H1 (cell line): ENCODE measurements around the gene PCDHGA3. TPM values are rescaled to one million over a fixed set of nuclear protein-coding genes. Genes with fewer than 3 reads are reported as not detected.

Experiments used
- CTCF ChIA-PET: fragments of 300-600 bp; sonication (Branson Sonifier 250); formaldehyde crosslinking; loops from one replicate; lab custom pipeline; 2021; ENCODE audit not compliant: partially characterized antibody; lab: Charles Lee
- POLR2A ChIA-PET: fragments of 300-600 bp; sonication (Branson Sonifier 250); formaldehyde crosslinking; loops from one replicate; lab custom pipeline; 2021; ENCODE audit warnings: inconsistent platforms; ENCODE audit not compliant: partially characterized antibody; lab: Charles Lee
- DNase-seq, 2 experiments: peaks; one replicate each; pipeline versions ENCODE4 v3.0.0 to v3.0.0-alpha.2; 2010 to 2022; ENCODE audit warnings: low spot score in 2 of 2, low read depth in 1 of 2, mixed read lengths in 1 of 2
- FAIRE-seq: peaks from 2 replicates; lab custom pipeline; 2011; peaks lifted over from hg19 to GRCh38; lab: Jason Lieb, UNC
- H2AFZ ChIP-seq: 2 replicates; pipeline ENCODE4 v1.8.1; 2012; ENCODE audit warnings: low read length, inconsistent platforms
- H2AK5ac ChIP-seq: 2 replicates; pipeline ENCODE4 v1.6.1; 2013; ENCODE audit warnings: low read depth, low read length
- H2BK120ac ChIP-seq: replicated peaks from 2 replicates; pipeline ENCODE3; 2013; ENCODE audit warnings: low read depth, low read length, inconsistent platforms
- H2BK12ac ChIP-seq: 2 replicates; pipeline ENCODE4 v1.6.1; 2013; ENCODE audit warnings: low read depth, low read length
- H2BK15ac ChIP-seq: 2 replicates; pipeline ENCODE4 v1.6.1; 2013; ENCODE audit warnings: low read length
- H2BK20ac ChIP-seq: 2 replicates; pipeline ENCODE4 v1.6.1; 2013; ENCODE audit warnings: low read length
- H2BK5ac ChIP-seq: 2 replicates; pipeline ENCODE4 v1.6.1; 2013; ENCODE audit warnings: low read depth, low read length
- H3K14ac ChIP-seq: 2 replicates; pipeline ENCODE4 v1.6.1; 2013; ENCODE audit warnings: inconsistent platforms; ENCODE audit not compliant: insufficient read length
- H3K18ac ChIP-seq: 2 replicates; pipeline ENCODE4 v1.6.1; 2013; ENCODE audit warnings: low read length; ENCODE audit errors: extremely low read depth
- H3K23ac ChIP-seq: 2 replicates; pipeline ENCODE4 v1.6.1; 2013; ENCODE audit warnings: inconsistent platforms; ENCODE audit not compliant: insufficient read length
- H3K23me2 ChIP-seq: 2 replicates; pipeline ENCODE4 v1.6.1; 2013; ENCODE audit warnings: low read depth, low read length
- H3K27ac ChIP-seq: 2 replicates; pipeline ENCODE4 v1.6.1; 2011; ENCODE audit warnings: low read depth, low read length, inconsistent platforms
- H3K27me3 ChIP-seq, 4 experiments: replicated peaks in 1 of 4; 1 replicate in 1 of 4; 2 replicates in 3 of 4; pipeline versions ENCODE4 v1.6.1 to v1.8.1; 2011 to 2013; ENCODE audit warnings: low read length in 3 of 4, mild to moderate bottlenecking in 3 of 4, inconsistent platforms in 2 of 4, mixed read lengths in 2 of 4, moderate library complexity in 1 of 4; ENCODE audit not compliant: control insufficient read depth in 3 of 4, insufficient read depth in 3 of 4; ENCODE audit errors: extremely low read depth in 1 of 4
- H3K36me3 ChIP-seq, 4 experiments: 2 replicates each; pipeline versions ENCODE4 v1.6.1 to v1.8.1; 2011 to 2013; ENCODE audit warnings: mild to moderate bottlenecking in 4 of 4, low read length in 3 of 4, moderate library complexity in 2 of 4, control low read depth in 1 of 4, inconsistent platforms in 1 of 4; ENCODE audit not compliant: insufficient read depth in 4 of 4, control insufficient read depth in 2 of 4
- H3K4ac ChIP-seq: replicated peaks from 2 replicates; pipeline ENCODE3; 2013; ENCODE audit warnings: low read length, low read depth, mixed read lengths, inconsistent platforms; ENCODE audit not compliant: insufficient read length
- H3K4me1 ChIP-seq, 4 experiments: replicated peaks in 1 of 4; 1 replicate in 1 of 4; 2 replicates in 3 of 4; pipeline versions ENCODE4 v1.6.1 to v1.8.1; 2011 to 2013; ENCODE audit warnings: low read length in 3 of 4, inconsistent platforms in 2 of 4, mixed read lengths in 1 of 4; ENCODE audit not compliant: insufficient read depth in 4 of 4, control insufficient read depth in 3 of 4
- H3K4me2 ChIP-seq, 2 experiments: 2 replicates each; pipeline versions ENCODE4 v1.6.1 to v1.8.1; 2011 to 2013; ENCODE audit warnings: low read depth in 2 of 2, low read length in 2 of 2, control low read depth in 1 of 2, inconsistent platforms in 1 of 2, mild to moderate bottlenecking in 1 of 2; ENCODE audit not compliant: insufficient read depth in 1 of 2
- H3K4me3 ChIP-seq, 4 experiments: fragments of 200-600, 300-600 bp in 1 of 4; sonication (generic), shearing (Covaris generic), sonication (Bioruptor Twin) in 1 of 4; 2 replicates each; pipeline versions ENCODE4 v1.5.1 to v1.8.1; 2011 to 2016; ENCODE audit warnings: low read length in 4 of 4, low read depth in 3 of 4, control low read depth in 2 of 4, inconsistent platforms in 2 of 4, mild to moderate bottlenecking in 2 of 4, mixed read lengths in 1 of 4, moderate library complexity in 1 of 4; ENCODE audit not compliant: insufficient read depth in 2 of 4; ENCODE audit errors: extremely low read depth in 1 of 4
- H3K56ac ChIP-seq: replicated peaks from 2 replicates; pipeline ENCODE3; 2013; ENCODE audit warnings: low read depth, mild to moderate bottlenecking, mixed read lengths, low read length, inconsistent platforms; ENCODE audit not compliant: insufficient read length
- H3K79me1 ChIP-seq: 2 replicates; pipeline ENCODE4 v1.6.1; 2013; ENCODE audit warnings: low read depth, low read length, control low read depth
- H3K79me2 ChIP-seq, 2 experiments: 2 replicates each; pipeline versions ENCODE4 v1.6.1 to v1.8.1; 2012 to 2013; ENCODE audit warnings: low read length in 2 of 2, mild to moderate bottlenecking in 2 of 2, inconsistent platforms in 1 of 2; ENCODE audit not compliant: insufficient read depth in 2 of 2, control insufficient read depth in 1 of 2
- H3K9ac ChIP-seq, 4 experiments: replicated peaks in 1 of 4; 1 replicate in 1 of 4; 2 replicates in 3 of 4; pipeline versions ENCODE4 v1.6.1 to v1.8.1; 2011 to 2013; ENCODE audit warnings: low read depth in 3 of 4, low read length in 3 of 4, control low read depth in 2 of 4, mild to moderate bottlenecking in 2 of 4, moderate library complexity in 2 of 4, inconsistent platforms in 1 of 4; ENCODE audit errors: extremely low read depth in 1 of 4
- H3K9me3 ChIP-seq, 2 experiments: 2 replicates each; pipeline versions ENCODE4 v1.6.1 to v1.8.1; 2012 to 2013; ENCODE audit warnings: mild to moderate bottlenecking in 2 of 2, moderate library complexity in 2 of 2, control low read depth in 1 of 2, inconsistent platforms in 1 of 2, low read depth in 1 of 2, low read length in 1 of 2, mixed read lengths in 1 of 2; ENCODE audit not compliant: insufficient read depth in 2 of 2
- H4K20me1 ChIP-seq, 2 experiments: replicated peaks in 1 of 2; 2 replicates each; pipeline versions ENCODE3 to v1.8.1; 2011 to 2013; ENCODE audit warnings: inconsistent platforms in 2 of 2, low read length in 2 of 2, mild to moderate bottlenecking in 1 of 2; ENCODE audit not compliant: insufficient read depth in 2 of 2, control insufficient read depth in 1 of 2
- H4K5ac ChIP-seq: 2 replicates; pipeline ENCODE4 v1.6.1; 2013; ENCODE audit warnings: low read length, low read depth, mixed read lengths, inconsistent platforms; ENCODE audit not compliant: insufficient read length
- H4K8ac ChIP-seq: 2 replicates; pipeline ENCODE4 v1.8.0; 2013; ENCODE audit warnings: mild to moderate bottlenecking, moderate library complexity, low read length, inconsistent platforms; ENCODE audit not compliant: insufficient read depth; ENCODE audit errors: extremely low read depth
- H4K91ac ChIP-seq: replicated peaks from 2 replicates; pipeline ENCODE3; 2013; ENCODE audit warnings: low read length, mixed read lengths, inconsistent platforms; ENCODE audit not compliant: insufficient read length
- CTBP2 ChIP-seq: IDR thresholded peaks from 2 replicates; pipeline ENCODE4 v1.7.0; 2011; ENCODE audit warnings: borderline replicate concordance, mild to moderate bottlenecking, moderate library complexity, mixed read lengths, low read length; ENCODE audit not compliant: insufficient read depth, insufficient read length
- EP300 ChIP-seq, 2 experiments: IDR thresholded peaks; 1 replicate in 1 of 2; 2 replicates in 1 of 2; pipeline ENCODE4 v1.6.1; 2011 to 2012; ENCODE audit warnings: low read depth in 2 of 2, low read length in 2 of 2, mild to moderate bottlenecking in 2 of 2, borderline replicate concordance in 1 of 2, inconsistent platforms in 1 of 2, moderate library complexity in 1 of 2
- WGBS, 2 experiments: shearing (Covaris generic) in 1 of 2; methylation state at CpG; one replicate each; pipeline versions ENCODE4 v1.1.6 to v1.1.7; 2013 to 2015; ENCODE audit warnings: low lambda C conversion rate in 2 of 2, mixed read lengths in 2 of 2, inconsistent platforms in 1 of 2, low coverage in 1 of 2, missing lambda C conversion rate in 1 of 2; ENCODE audit not compliant: insufficient replicate concordance in 2 of 2, insufficient coverage in 1 of 2, insufficient read length in 1 of 2; ENCODE audit errors: extremely low coverage in 1 of 2, missing lambda C conversion rate in 1 of 2; 5-methylcytosine and 5-hydroxymethylcytosine counted together
- polyA plus RNA-seq, 7 experiments: library from polyadenylated mRNA; depleted of rRNA in 3 of 7; stranded (reverse) in 5 of 7; unstranded in 2 of 7; fragments of >200 nt in 5 of 7; fragments of 200-250 nt in 2 of 7; gene quantifications; 1 replicate in 5 of 7; 2 replicates in 1 of 7; 4 replicates in 1 of 7; pipeline versions ENCODE4 v1.2.1 to v1.2.3, GENCODE V29; 2011 to 2013; ENCODE audit warnings: missing spikeins in 2 of 7, mixed read lengths in 2 of 7
- total RNA-seq: library from RNA; stranded (reverse); fragmentation: NEBNext Ultra II Directional; extraction: Animal tissue kit (Norgen Biotek cat#: 25700); gene quantifications from 2 replicates; pipeline ENCODE4 v1.2.1, GENCODE V29; 2021
- TF ChIP-seq, protein P1 (sequence below): IDR thresholded peaks from 2 replicates; pipeline ENCODE4 v1.6.1; 2011; ENCODE audit warnings: low read depth, mild to moderate bottlenecking, low read length; ENCODE audit not compliant: insufficient read depth
- TF ChIP-seq, protein P2 (sequence below): IDR thresholded peaks from 2 replicates; pipeline ENCODE4 v1.6.1; 2011; ENCODE audit warnings: low read length, improper control_type of control experiment

The PCDHGA3 gene
- total and polyA plus RNA-seq, 2 of the 8 experiments (the other 6 are each of a cell fraction or from before 2014, with no cell fraction given): 0.15 to 0.39 TPM

DNA sequence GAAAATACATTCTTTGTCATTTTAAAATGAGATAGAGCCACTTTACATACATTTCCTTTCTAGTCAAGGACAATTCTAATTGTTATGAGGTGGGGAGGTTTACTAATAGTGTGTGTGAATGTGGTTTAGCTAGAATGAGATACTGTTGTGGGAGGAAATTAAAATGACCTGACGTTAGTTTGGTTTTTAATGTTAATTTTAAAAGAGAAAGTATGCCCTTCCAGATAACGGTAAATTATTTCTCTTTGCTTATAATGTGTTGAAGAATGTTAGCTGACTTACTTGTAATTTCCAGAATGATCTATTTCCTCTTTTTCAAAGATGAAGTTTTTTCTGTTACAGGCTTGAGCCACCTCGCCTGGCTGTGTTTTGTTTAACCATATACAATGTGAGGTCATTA is 21.4 kb upstream of the PCDHGA3 start:
- no peak overlapping the region for H3K4me3 ChIP-seq
- H2BK120ac ChIP-seq: no peak overlapping the region
- no peak overlapping the region for H3K14ac ChIP-seq
- H2BK15ac ChIP-seq: no peak overlapping the region
- no peak overlapping the region for H2BK12ac ChIP-seq
- H4K5ac ChIP-seq: no peak overlapping the region
- no peak overlapping the region for H2BK20ac ChIP-seq
- no peak overlapping the region for H2AK5ac ChIP-seq
- H3K36me3 ChIP-seq: peaks cover 5 to 25% (median 17%) of the 10 kb centered on the region in 4 experiments; a peak in 6 of 8 replicates
- no peak overlapping the region for H4K91ac ChIP-seq
- POLR2A ChIA-PET: no interaction called here
- H2BK5ac ChIP-seq: no peak overlapping the region
- H3K79me2 ChIP-seq: peaks cover 11 to 25% of the 10 kb centered on the region in 2 experiments
- peaks cover 22 to 25% of the 10 kb centered on the region in 2 experiments for H3K9me3 ChIP-seq
- H3K4ac ChIP-seq: no peak overlapping the region
- H3K27me3 ChIP-seq: no peaks in the 10 kb centered on the region
- WGBS, 2 experiments: 86 to 100% methylated on average over 1 to 3 of the region's 3 CpGs
- DNase-seq (no peak), FAIRE-seq (no peak)
- H3K18ac ChIP-seq: no peak overlapping the region
- no peak overlapping the region for H4K8ac ChIP-seq
- H2AFZ ChIP-seq: no peak overlapping the region
- no peak overlapping the region for H3K9ac ChIP-seq
- no peak overlapping the region for H3K56ac ChIP-seq
- CTCF ChIA-PET: interaction anchor here (0.6 to 4.7 kb wide), 8 partner anchors 9 to 187 kb away, joined by 3 to 25 read pairs (median 3); partner anchors contain the start of genes PCDHB10, PCDHB15 and PCDHGB1
- H4K20me1 ChIP-seq: no peaks in the 10 kb centered on the region
- no peaks in the 10 kb centered on the region for H3K4me1 ChIP-seq
- no peak overlapping the region for H3K23ac ChIP-seq
- no peaks in the 10 kb centered on the region for H3K79me1 ChIP-seq
- H3K4me2 ChIP-seq: no peak overlapping the region
- no peak overlapping the region for H3K27ac ChIP-seq
- peaks cover 4% of the 10 kb centered on the region for H3K23me2 ChIP-seq
- TF ChIP-seq, protein P1, sequence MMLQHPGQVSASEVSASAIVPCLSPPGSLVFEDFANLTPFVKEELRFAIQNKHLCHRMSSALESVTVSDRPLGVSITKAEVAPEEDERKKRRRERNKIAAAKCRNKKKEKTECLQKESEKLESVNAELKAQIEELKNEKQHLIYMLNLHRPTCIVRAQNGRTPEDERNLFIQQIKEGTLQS: no peak
- no peak for TF ChIP-seq EP300 (IDR thresholded peaks at IDR 0.05; ENCODE audit: borderline replicate concordance in 1 of 2, low read depth in 2 of 2, low read length in 2 of 2)
- TF ChIP-seq, protein P2, sequence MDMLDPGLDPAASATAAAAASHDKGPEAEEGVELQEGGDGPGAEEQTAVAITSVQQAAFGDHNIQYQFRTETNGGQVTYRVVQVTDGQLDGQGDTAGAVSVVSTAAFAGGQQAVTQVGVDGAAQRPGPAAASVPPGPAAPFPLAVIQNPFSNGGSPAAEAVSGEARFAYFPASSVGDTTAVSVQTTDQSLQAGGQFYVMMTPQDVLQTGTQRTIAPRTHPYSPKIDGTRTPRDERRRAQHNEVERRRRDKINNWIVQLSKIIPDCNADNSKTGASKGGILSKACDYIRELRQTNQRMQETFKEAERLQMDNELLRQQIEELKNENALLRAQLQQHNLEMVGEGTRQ: no peak
- no peak for TF ChIP-seq CTBP2
